Hepatocyte (in vitro differentiated cells): ENCODE results near the gene FAM24B. TPM values are rescaled to one million over a fixed set of nuclear protein-coding genes. Genes with fewer than 3 reads are reported as not detected.

Experiments
- DNase-seq: peaks from one replicate; pipeline ENCODE4 v3.0.0-alpha.2; 2016; ENCODE audit warnings: low spot score
- H2AFZ ChIP-seq: fragments of 200-600 bp; sonication (generic); 2 replicates; pipeline ENCODE4 v1.6.0; 2016; ENCODE audit warnings: antibody characterized with exemption, mild to moderate bottlenecking
- H3K27ac ChIP-seq: fragments of 200-600 bp; sonication (generic); 2 replicates; pipeline ENCODE4 v1.5.1; 2016; ENCODE audit warnings: mild to moderate bottlenecking
- H3K27me3 ChIP-seq: fragments of 200-600 bp; sonication (generic); 2 replicates; pipeline ENCODE4 v1.6.1; 2016
- H3K36me3 ChIP-seq: fragments of 200-600 bp; sonication (generic); replicated peaks from 2 replicates; pipeline ENCODE4 v1.5.1; 2016; ENCODE audit warnings: low read depth; ENCODE audit not compliant: insufficient read depth
- H3K4me1 ChIP-seq: fragments of 200-600 bp; sonication (generic); 2 replicates; pipeline ENCODE4 v1.5.1; 2016; ENCODE audit warnings: mild to moderate bottlenecking, moderate library complexity; ENCODE audit not compliant: insufficient read depth
- H3K4me2 ChIP-seq: fragments of 200-600 bp; sonication (generic); 2 replicates; pipeline ENCODE4 v1.6.0; 2016
- H3K4me3 ChIP-seq: fragments of 200-600 bp; sonication (generic); 2 replicates; pipeline ENCODE4 v1.5.1; 2016; ENCODE audit warnings: mild to moderate bottlenecking
- H3K79me2 ChIP-seq: fragments of 200-600 bp; sonication (generic); 2 replicates; pipeline ENCODE4 v1.6.0; 2017; ENCODE audit warnings: mild to moderate bottlenecking
- H3K9me2 ChIP-seq: fragments of 200-600 bp; sonication (generic); replicated peaks from 2 replicates; pipeline ENCODE4 v1.6.0; 2017; ENCODE audit warnings: mild to moderate bottlenecking; ENCODE audit not compliant: insufficient read depth
- H3K9me3 ChIP-seq: fragments of 200-600 bp; sonication (generic); 2 replicates; pipeline ENCODE4 v1.5.1; 2016; ENCODE audit warnings: low read depth, mild to moderate bottlenecking
- H4K20me1 ChIP-seq: fragments of 200-600 bp; sonication (generic); 2 replicates; pipeline ENCODE4 v1.6.0; 2016; ENCODE audit warnings: mild to moderate bottlenecking; ENCODE audit not compliant: insufficient read depth, poor library complexity, severe bottlenecking
- EZH2 ChIP-seq: fragments of 200-600 bp; sonication (generic); IDR thresholded peaks from 2 replicates; pipeline ENCODE4 v1.6.1; 2016; ENCODE audit warnings: antibody characterized with exemption, mild to moderate bottlenecking, borderline replicate concordance
- EZH2phosphoT487 ChIP-seq: fragments of 200-600 bp; sonication (generic); IDR thresholded peaks from one replicate; pipeline ENCODE4 v1.6.1; 2018; ENCODE audit warnings: antibody characterized with exemption, mild to moderate bottlenecking, low read depth, moderate library complexity; ENCODE audit not compliant: unreplicated experiment, severe bottlenecking
- WGBS: methylation state at CpG from one replicate; pipeline ENCODE4 v1.1.6; 2016; ENCODE audit warnings: low lambda C conversion rate; ENCODE audit errors: missing lambda C conversion rate; 5-methylcytosine and 5-hydroxymethylcytosine counted together
- polyA plus RNA-seq: library from polyadenylated mRNA; unstranded; fragments of >200 nt; fragmentation: Nextera tagmentation; extraction: Ambion mirVana; gene quantifications from 2 replicates; pipeline ENCODE4 v1.2.1, GENCODE V29; 2016
- total RNA-seq: library from RNA; depleted of rRNA; stranded (reverse); fragments of >200 nt; gene quantifications from 2 replicates; pipeline ENCODE4 v1.2.3, GENCODE V29; 2014
- TF ChIP-seq, protein P1 (sequence below): fragments of 200-600 bp; sonication (generic); IDR thresholded peaks from 2 replicates; pipeline ENCODE4 v1.5.1; 2016; ENCODE audit warnings: antibody characterized with exemption, mild to moderate bottlenecking; ENCODE audit not compliant: poor library complexity

Gene FAM24B
- total and polyA plus RNA-seq, 2 experiments from 2014 or later = not detected

- Histone ChIP-seq H3K36me3 (no peaks in the 10 kb centered on the region), H3K27me3 (no peaks in the 10 kb centered on the region), H3K27ac (no peak overlapping the region), H4K20me1 (no peaks in the 10 kb centered on the region), H3K4me1 (no peaks in the 10 kb centered on the region), H3K4me3 (no peak overlapping the region), H3K9me3 (no peaks in the 10 kb centered on the region), H3K4me2 (no peak overlapping the region), H3K79me2 (no peaks in the 10 kb centered on the region), H3K9me2 (no peaks in the 10 kb centered on the region), H2AFZ (no peak overlapping the region)
- WGBS = 89% methylated on average over 12 of the region's 12 CpGs
- TF ChIP-seq, protein P1, sequence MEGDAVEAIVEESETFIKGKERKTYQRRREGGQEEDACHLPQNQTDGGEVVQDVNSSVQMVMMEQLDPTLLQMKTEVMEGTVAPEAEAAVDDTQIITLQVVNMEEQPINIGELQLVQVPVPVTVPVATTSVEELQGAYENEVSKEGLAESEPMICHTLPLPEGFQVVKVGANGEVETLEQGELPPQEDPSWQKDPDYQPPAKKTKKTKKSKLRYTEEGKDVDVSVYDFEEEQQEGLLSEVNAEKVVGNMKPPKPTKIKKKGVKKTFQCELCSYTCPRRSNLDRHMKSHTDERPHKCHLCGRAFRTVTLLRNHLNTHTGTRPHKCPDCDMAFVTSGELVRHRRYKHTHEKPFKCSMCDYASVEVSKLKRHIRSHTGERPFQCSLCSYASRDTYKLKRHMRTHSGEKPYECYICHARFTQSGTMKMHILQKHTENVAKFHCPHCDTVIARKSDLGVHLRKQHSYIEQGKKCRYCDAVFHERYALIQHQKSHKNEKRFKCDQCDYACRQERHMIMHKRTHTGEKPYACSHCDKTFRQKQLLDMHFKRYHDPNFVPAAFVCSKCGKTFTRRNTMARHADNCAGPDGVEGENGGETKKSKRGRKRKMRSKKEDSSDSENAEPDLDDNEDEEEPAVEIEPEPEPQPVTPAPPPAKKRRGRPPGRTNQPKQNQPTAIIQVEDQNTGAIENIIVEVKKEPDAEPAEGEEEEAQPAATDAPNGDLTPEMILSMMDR = no peak
- TF ChIP-seq EZH2phosphoT487 = no peak
- no peak for TF ChIP-seq EZH2
- DNase-seq = no peak
Measured at GRCh38 chr10:122847782-122848604, 31.4 kb downstream of the FAM24B start.

- Histone ChIP-seq H3K4me1 (no peaks in the 10 kb centered on the region), H3K27me3 (no peaks in the 10 kb centered on the region), H3K27ac (no peak within 1 kb of the TSS), H3K9me2 (no peaks in the 10 kb centered on the region), H2AFZ (no peak within 1 kb of the TSS), H3K4me2 (no peak within 1 kb of the TSS), H3K9me3 (no peaks in the 10 kb centered on the region), H3K79me2 (no peaks in the 10 kb centered on the region), H4K20me1 (no peaks in the 10 kb centered on the region), H3K4me3 (no peak within 1 kb of the TSS), H3K36me3 (no peaks in the 10 kb centered on the region)
- no peak for DNase-seq
- TF ChIP-seq, protein P1 = no peak
- TF ChIP-seq EZH2 (no peak), EZH2phosphoT487 (no peak)
- 40% methylated on average over 5 of the region's 5 CpGs for WGBS
Measured at GRCh38 chr10:122845783-122846332, 33.5 kb downstream of the FAM24B start, which contains the start of gene CUZD1. Gene CUZD1 (minus strand): TSS chr10:122845857. CDS start chr10:122845843, 14 bp downstream.

DNA sequence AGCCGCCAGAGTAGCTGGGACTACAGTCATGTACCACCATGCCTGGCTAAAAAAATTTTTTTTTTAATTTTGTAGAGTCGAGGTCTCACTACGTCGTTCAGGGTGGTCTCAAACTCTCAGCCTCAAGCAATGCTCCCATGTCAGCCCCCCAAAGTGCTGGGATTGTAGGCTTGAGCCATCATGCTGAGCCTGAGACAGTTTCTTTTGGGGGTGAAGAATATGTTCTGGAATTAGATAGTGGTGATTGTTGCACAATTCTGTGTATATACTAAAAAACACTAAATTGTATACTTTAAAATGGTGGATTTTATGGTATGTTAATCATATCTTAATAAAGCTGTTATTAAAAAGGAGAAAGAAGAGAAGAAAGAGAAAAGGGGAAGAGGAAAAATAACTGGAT, 35.2 kb downstream of the FAM24B start:
- no peak overlapping the region for H3K27ac ChIP-seq
- WGBS = 95% methylated on average over 4 of the region's 4 CpGs
- no peaks in the 10 kb centered on the region for H3K9me3 ChIP-seq
- H3K9me2 ChIP-seq = no peaks in the 10 kb centered on the region
- H3K4me1 ChIP-seq = no peaks in the 10 kb centered on the region
- H3K27me3 ChIP-seq = peaks cover 4% of the 10 kb centered on the region
- no peak overlapping the region for H2AFZ ChIP-seq
- H3K79me2 ChIP-seq = no peaks in the 10 kb centered on the region
- H3K4me3 ChIP-seq = no peak overlapping the region
- TF ChIP-seq EZH2phosphoT487 (no peak), EZH2 (no peak)
- TF ChIP-seq, protein P1 = no peak
- H3K4me2 ChIP-seq = no peak overlapping the region
- H3K36me3 ChIP-seq = no peaks in the 10 kb centered on the region
- DNase-seq = no peak
- no peaks in the 10 kb centered on the region for H4K20me1 ChIP-seq
